Neural cell (in vitro differentiated cells): Measurements from ENCODE around the gene PAWR. TPM values are rescaled to one million over a fixed set of nuclear protein-coding genes. Genes with fewer than 3 reads are reported as not detected.

ENCODE experiments used
- H2AFZ ChIP-seq: fragments of 200-600, 300-800 bp; sonication (generic), shearing (Covaris generic); 2 replicates; pipeline ENCODE4 v1.6.0; 2014; ENCODE audit warnings: low read depth, mild to moderate bottlenecking, antibody characterized with exemption, low read length, moderate library complexity
- H3F3A ChIP-seq: fragments of 200-600 bp; shearing (Covaris generic); 2 replicates; pipeline ENCODE4 v1.6.1; 2016; ENCODE audit warnings: mild to moderate bottlenecking, moderate library complexity, mixed read lengths, antibody characterized with exemption, low read length; ENCODE audit not compliant: insufficient read depth, poor library complexity, severe bottlenecking
- H3K27ac ChIP-seq: fragments of 200-600, 300-800 bp; sonication (generic), shearing (Covaris generic); 2 replicates; pipeline ENCODE4 v1.5.1; 2014; ENCODE audit warnings: mild to moderate bottlenecking, low read length, moderate library complexity
- H3K27me3 ChIP-seq: fragments of 300-800, 200-600 bp; sonication (generic), shearing (Covaris generic); 2 replicates; pipeline ENCODE4 v1.6.0; 2014; ENCODE audit warnings: mild to moderate bottlenecking, low read depth, low read length, moderate library complexity; ENCODE audit not compliant: insufficient read depth
- H3K36me3 ChIP-seq: fragments of 300-800, 200-600 bp; sonication (generic), shearing (Covaris generic); 2 replicates; pipeline ENCODE4 v1.5.1; 2014; ENCODE audit warnings: mild to moderate bottlenecking, antibody characterized with exemption, low read length, moderate library complexity; ENCODE audit not compliant: insufficient read depth
- H3K4me2 ChIP-seq: fragments of 300-800, 200-600 bp; sonication (generic), shearing (Covaris generic); 2 replicates; pipeline ENCODE4 v1.6.0; 2014; ENCODE audit warnings: mild to moderate bottlenecking, low read length
- H3K4me3 ChIP-seq: fragments of 300-800, 200-600 bp; sonication (generic), shearing (Covaris generic); 2 replicates; pipeline ENCODE4 v1.5.1; 2014; ENCODE audit warnings: mild to moderate bottlenecking, low read length, moderate library complexity
- H3K79me2 ChIP-seq: fragments of 200-600 bp; shearing (Covaris generic); replicated peaks from 2 replicates; pipeline ENCODE4 v1.6.0; 2014; ENCODE audit warnings: mild to moderate bottlenecking, low read length, moderate library complexity; ENCODE audit not compliant: insufficient read depth
- H3K9ac ChIP-seq: fragments of 300-800, 200-600 bp; sonication (generic), shearing (Covaris generic); 2 replicates; pipeline ENCODE4 v1.6.1; 2016; ENCODE audit warnings: mild to moderate bottlenecking, low read length, mixed read lengths
- H3K9me2 ChIP-seq: fragments of 200-600 bp; shearing (Covaris generic); 2 replicates; pipeline ENCODE4 v1.6.1; 2016; ENCODE audit warnings: mild to moderate bottlenecking, low read length, mixed read lengths; ENCODE audit not compliant: insufficient read depth
- H3K9me3 ChIP-seq: fragments of 200-600, 300-800 bp; sonication (generic), shearing (Covaris generic); 2 replicates; pipeline ENCODE4 v1.6.1; 2016; ENCODE audit warnings: mild to moderate bottlenecking, mixed run types, low read length, moderate library complexity, mixed read lengths
- H4K20me1 ChIP-seq: fragments of 200-600 bp; shearing (Covaris generic); 2 replicates; pipeline ENCODE4 v1.6.1; 2016; ENCODE audit warnings: mild to moderate bottlenecking, mixed run types; ENCODE audit not compliant: insufficient read depth
- CTCF ChIP-seq: fragments of 450-650 bp; IDR thresholded peaks from 2 replicates; pipeline ENCODE4 v1.5.1; 2014; ENCODE audit warnings: antibody characterized with exemption, mild to moderate bottlenecking, moderate library complexity; ENCODE audit not compliant: poor library complexity, severe bottlenecking
- EP300 ChIP-seq: fragments of 450-650 bp; conservative IDR thresholded peaks from 2 replicates; pipeline ENCODE4 v1.6.1; 2014; ENCODE audit warnings: antibody characterized with exemption, mild to moderate bottlenecking, moderate library complexity; ENCODE audit not compliant: poor library complexity, severe bottlenecking
- EZH2 ChIP-seq: fragments of 200-600, 300-800 bp; shearing (Covaris generic), sonication (generic); IDR thresholded peaks from 2 replicates; pipeline ENCODE4 v1.6.1; 2014; ENCODE audit warnings: antibody characterized with exemption, low read length, borderline replicate concordance, mild to moderate bottlenecking; ENCODE audit not compliant: insufficient read depth, poor library complexity, severe bottlenecking
- MXI1 ChIP-seq: fragments of 450-650 bp; conservative IDR thresholded peaks from 2 replicates; pipeline ENCODE4 v1.6.1; 2014; ENCODE audit warnings: antibody characterized with exemption, mild to moderate bottlenecking; ENCODE audit not compliant: poor library complexity, severe bottlenecking
- POLR2AphosphoS5 ChIP-seq: IDR thresholded peaks from 2 replicates; pipeline ENCODE4 v1.6.1; 2012
- RAD21 ChIP-seq: fragments of 450-650 bp; conservative IDR thresholded peaks from 2 replicates; pipeline ENCODE4 v1.6.1; 2014; ENCODE audit warnings: antibody characterized with exemption, mild to moderate bottlenecking, moderate library complexity
- REST ChIP-seq: IDR thresholded peaks from 2 replicates; pipeline ENCODE4 v1.6.1; 2012; ENCODE audit warnings: borderline replicate concordance
- SMC3 ChIP-seq: fragments of 450-650 bp; conservative IDR thresholded peaks from 2 replicates; pipeline ENCODE4 v1.6.1; 2014; ENCODE audit warnings: antibody characterized with exemption, mild to moderate bottlenecking, moderate library complexity; ENCODE audit not compliant: poor library complexity
- TAF1 ChIP-seq: IDR thresholded peaks from 2 replicates; pipeline ENCODE4 v1.6.1; 2012; ENCODE audit warnings: low read depth
- polyA plus RNA-seq: library from polyadenylated mRNA; depleted of rRNA; stranded (reverse); fragments of >200 nt; gene quantifications from 2 replicates; pipeline ENCODE4 v1.2.3, GENCODE V29; 2014

The PAWR gene
- polyA plus RNA-seq, 1 donor from 2014 or later, result 13.4 TPM

GRCh38 chr12:79585147-79585546 is 105.6 kb downstream of the PAWR start:
- Histone ChIP-seq H3K9ac (no peak overlapping the region), H3F3A (no peaks in the 10 kb centered on the region), H3K4me3 (no peak overlapping the region), H3K79me2 (no peaks in the 10 kb centered on the region), H2AFZ (no peak overlapping the region), H4K20me1 (no peaks in the 10 kb centered on the region), H3K36me3 (no peaks in the 10 kb centered on the region), H3K27me3 (no peaks in the 10 kb centered on the region), H3K27ac (no peak overlapping the region), H3K4me2 (no peak overlapping the region), H3K9me2 (no peaks in the 10 kb centered on the region), H3K9me3 (no peaks in the 10 kb centered on the region)
- TF ChIP-seq RAD21 (no peak), MXI1 (no peak), TAF1 (no peak), EP300 (no peak), REST (no peak)

- no peaks in the 10 kb centered on the region for H3K9me3 ChIP-seq
- no peak overlapping the region for H3K27ac ChIP-seq
- no peak overlapping the region for H3K4me3 ChIP-seq
- no peak overlapping the region for H2AFZ ChIP-seq
- H3F3A ChIP-seq, result no peaks in the 10 kb centered on the region
- TF ChIP-seq CTCF (no peak), EP300 (no peak), TAF1 (no peak), REST (no peak), MXI1 (no peak), EZH2 (no peak), POLR2AphosphoS5 (no peak), SMC3 (no peak), RAD21 (no peak)
- no peaks in the 10 kb centered on the region for H3K79me2 ChIP-seq
- H3K36me3 ChIP-seq, result no peaks in the 10 kb centered on the region
- no peaks in the 10 kb centered on the region for H3K27me3 ChIP-seq
- H3K4me2 ChIP-seq, result no peak overlapping the region
- no peaks in the 10 kb centered on the region for H3K9me2 ChIP-seq
- no peaks in the 10 kb centered on the region for H4K20me1 ChIP-seq
- H3K9ac ChIP-seq, result no peak overlapping the region
Observed at GRCh38 chr12:79573820-79574219, 116.9 kb downstream of the PAWR start.
